HG03575 (cell line): Measurements from ENCODE around the gene NEK4.

ENCODE experiments used
- ATAC-seq: cut with Tn5 transposase; IDR thresholded peaks from one replicate; pipeline ENCODE4 v1.9.1; 2021; ENCODE audit not compliant: unreplicated experiment, insufficient number of reproducible peaks, low FRiP score; ENCODE audit errors: extremely low read depth

The NEK4 gene

DNA sequence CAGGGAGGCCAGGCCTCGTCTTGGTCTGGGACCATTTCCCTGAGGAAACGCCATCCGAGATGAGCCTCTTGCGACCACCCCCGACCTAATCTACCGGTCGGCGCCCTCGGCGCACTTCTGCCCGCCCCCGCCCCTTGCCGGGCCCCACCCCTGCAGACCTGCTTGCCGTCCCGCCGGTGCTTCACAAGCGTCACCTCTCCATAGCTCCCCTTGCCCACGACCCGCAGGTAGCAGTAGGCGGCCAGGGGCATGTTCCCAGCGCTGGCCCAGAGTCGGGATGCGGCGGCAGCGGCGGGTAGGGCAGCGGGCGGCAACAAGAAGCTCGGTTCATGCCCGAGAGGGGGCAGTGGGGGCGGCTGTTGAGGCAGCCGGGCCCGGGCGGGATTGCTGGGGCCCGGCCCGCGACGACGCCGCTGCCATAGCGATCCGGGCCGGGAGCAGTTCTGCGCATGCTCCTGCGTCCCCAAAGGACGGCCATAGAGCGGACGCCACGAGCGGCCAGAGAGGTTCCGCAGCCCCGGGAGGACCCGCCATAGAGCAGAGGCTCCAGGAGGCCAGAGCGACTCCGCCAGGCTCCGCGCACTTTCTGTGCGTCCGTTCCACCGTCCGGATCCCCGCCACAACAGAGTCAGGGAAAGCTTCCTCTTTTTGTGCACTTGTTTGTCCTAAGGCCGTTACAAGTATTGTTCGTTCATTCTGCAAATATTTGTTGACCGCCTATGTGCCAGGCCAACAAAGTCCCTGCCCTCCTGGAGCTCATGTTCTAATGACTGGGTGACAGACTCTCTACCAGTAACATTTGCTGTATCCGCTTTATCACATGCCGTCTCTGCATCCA, at the start of gene NEK4:
Gene NEK4 (minus strand): TSS at position 445 of the 838 bp plus-strand sequence. CDS start 194 bp downstream, at position 251.
- ATAC-seq, result no peak

GRCh38 chr3:52819936-52820335, 49.2 kb upstream of the NEK4 start:
- no peak for ATAC-seq

DNA sequence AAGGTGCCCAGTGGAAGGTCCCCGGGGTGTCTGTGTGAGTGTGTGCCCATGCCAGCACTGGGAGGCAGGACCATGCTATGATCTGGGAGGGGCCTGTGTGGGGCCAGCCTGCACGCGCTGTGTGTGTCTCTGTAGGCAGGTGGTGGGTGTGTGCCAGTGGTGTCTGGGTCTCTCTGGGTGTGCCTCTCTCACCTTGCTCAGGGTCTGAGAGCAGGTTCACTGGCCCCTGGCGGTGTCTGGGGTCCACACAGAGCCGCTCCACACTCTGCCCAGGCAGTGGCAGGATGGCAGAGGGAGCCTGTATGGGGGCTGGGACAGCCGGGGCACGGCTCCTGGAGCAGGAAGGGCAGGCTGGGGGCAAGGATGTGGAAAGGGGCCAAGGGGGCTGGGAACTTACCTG, 47.1 kb upstream of the NEK4 start:
- no peak for ATAC-seq

GRCh38 chr3:52817221-52817620, 46.5 kb upstream of the NEK4 start:
- ATAC-seq, result no peak

- no peak for ATAC-seq
These were observed 45.9 kb upstream of the NEK4 start for GRCh38 chr3:52816654-52817053.

GRCh38 chr3:52816199-52816598, 45.5 kb upstream of the NEK4 start:
- ATAC-seq, result no peak

DNA sequence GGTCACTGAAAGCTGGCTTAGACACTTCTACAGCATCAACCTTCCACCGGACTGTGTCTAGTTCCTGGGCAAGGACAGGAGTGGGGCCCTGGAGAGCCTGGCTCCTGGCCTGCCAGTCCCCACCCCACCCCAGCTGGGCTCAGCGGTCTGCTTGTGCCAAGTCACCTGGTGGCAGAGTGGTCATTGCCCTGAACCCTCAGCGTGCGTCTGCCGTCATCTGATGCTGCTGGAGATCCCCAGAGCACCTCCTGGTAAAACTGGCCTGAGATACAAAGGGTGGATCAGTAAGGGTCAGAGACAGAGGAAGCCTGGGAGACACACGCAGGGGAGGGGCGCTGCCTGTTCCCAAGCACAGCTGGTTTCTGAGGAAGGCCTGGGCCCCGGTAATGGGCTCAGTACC, 43.1 kb upstream of the NEK4 start:
- ATAC-seq, result no peak

- ATAC-seq, result no peak
These were observed 40.8 kb upstream of the NEK4 start for GRCh38 chr3:52811452-52812011.

- ATAC-seq, result no peak
These were observed 40.2 kb upstream of the NEK4 start for GRCh38 chr3:52810923-52811322.

- ATAC-seq, result no peak
These were observed 39.1 kb upstream of the NEK4 start for GRCh38 chr3:52809662-52810377.

- ATAC-seq, result no peak
These were observed 38.4 kb upstream of the NEK4 start for GRCh38 chr3:52809149-52809548.

- no peak for ATAC-seq
These were observed 34.7 kb upstream of the NEK4 start for GRCh38 chr3:52805270-52806039.

DNA sequence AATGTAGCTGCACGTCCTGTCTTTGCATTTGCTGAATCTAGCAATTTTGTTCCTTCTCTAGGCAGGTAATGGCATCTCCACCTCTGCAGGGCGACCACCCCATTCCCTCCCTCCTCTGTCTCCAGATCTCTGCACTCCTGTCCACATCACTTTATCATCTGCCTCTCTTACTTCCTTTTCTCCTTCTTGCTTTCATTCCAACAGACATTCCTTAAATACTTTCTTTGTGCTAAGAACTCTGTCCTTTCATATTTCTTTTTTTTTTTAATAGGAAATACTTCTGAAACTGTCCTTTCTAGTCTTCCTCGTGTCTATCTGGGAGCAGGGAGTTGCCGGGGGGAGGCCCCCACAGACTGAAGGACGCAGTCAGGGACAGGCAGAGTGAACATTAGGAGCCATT, 31.1 kb upstream of the NEK4 start:
- no peak for ATAC-seq

- no peak for ATAC-seq
These were observed 29.3 kb upstream of the NEK4 start for GRCh38 chr3:52800079-52800478.

- ATAC-seq, result no peak
These were observed 28.3 kb upstream of the NEK4 start for GRCh38 chr3:52798978-52799476.

DNA sequence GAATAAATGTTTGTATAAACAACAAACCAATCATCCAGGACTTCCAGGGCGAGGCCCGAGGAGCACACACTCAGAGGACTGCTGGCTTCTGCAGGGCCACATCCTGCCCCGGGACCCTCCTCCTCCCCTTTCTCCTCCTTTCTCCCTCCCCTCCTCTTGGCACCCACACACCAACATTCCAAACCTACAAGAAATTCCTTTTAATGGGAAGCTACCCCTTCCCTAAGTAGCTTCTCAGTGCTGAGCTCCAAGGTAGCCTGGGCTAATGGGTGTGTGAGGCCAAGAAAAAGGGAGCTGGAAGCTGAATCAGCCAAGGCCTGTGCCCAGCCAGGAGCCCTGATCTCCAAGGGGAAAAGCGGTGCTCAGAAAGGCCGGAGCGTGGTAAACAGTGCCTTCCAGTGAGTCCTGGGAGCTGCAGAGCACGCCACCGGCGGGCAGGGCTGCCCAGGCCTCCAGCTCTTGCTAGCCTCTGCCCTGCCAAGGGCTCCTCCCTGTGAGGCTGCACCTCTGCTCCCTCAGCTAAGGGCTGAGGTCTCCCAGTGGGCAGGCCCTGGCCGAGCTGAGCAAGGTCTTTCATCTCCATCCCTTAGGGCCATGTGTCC, 27.7 kb upstream of the NEK4 start:
- ATAC-seq, result no peak

DNA sequence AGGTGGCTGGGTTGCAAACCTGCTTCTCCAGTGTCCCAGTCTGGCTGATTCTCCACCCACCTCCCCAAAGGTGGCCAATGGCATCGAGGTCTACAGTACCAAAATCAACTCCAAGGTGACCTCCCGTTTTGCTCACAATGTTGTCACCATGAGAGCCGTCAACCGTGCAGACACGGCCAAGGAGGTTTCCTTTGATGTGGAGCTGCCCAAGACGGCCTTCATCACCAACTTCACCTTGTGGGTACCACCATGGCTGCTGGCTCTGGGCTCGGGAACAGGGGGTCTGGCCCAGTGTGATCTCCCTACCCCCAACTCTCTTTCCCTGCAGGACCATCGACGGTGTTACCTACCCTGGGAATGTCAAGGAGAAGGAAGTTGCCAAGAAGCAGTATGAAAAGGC, 25.7 kb upstream of the NEK4 start:
- no peak for ATAC-seq

GRCh38 chr3:52795298-52795900, 24.7 kb upstream of the NEK4 start:
- no peak for ATAC-seq
